Cerebellar cortex (tissue), 1 donor: ENCODE data around the gene MED23.
"Not testable (repeated sequence)": the region's sequence is repeated elsewhere in the genome, so short reads cannot be mapped to it uniquely, and the experiment has no call there.

Source experiments
- DNase-seq: peaks from one replicate; pipeline ENCODE4 v3.0.0-alpha.2; 2015; ENCODE audit warnings: low spot score

MED23 gene

DNA sequence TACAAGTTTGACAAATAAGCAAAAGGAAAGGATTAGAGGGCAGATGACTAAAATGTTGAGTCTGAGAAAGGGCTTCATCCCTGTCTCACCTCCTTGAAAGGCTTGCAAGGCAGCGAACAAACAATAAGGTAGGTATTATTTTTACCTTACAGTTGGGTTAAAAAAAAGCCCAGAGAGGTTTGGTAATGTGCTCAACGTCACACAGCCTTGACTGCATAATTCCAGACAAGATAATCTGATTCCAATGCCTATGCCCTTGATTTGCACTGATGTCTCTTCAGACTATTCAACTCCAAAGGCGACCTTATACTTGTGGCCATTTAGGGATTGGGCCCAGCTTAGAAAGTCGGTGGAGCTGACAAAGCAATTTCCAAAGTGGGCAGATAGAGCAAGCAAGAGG lies 53.4 kb downstream of the MED23 start:
- DNase-seq: no peak

GRCh38 chr6:131574133-131574532 lies 53.9 kb downstream of the MED23 start:
- DNase-seq: no peak

GRCh38 chr6:131572686-131573415 lies 55.2 kb downstream of the MED23 start, which contains the start of gene ARG1:
Gene ARG1, plus strand, starts transcription at chr6:131573226. Its CDS starts 57 bp downstream, at chr6:131573283.
- no peak for DNase-seq

GRCh38 chr6:131568726-131569125 lies 59.3 kb downstream of the MED23 start:
- DNase-seq: no peak

- no peak for DNase-seq
These were observed 63.0 kb downstream of the MED23 start for GRCh38 chr6:131565056-131565455.

- no peak for DNase-seq
These were observed 65.9 kb downstream of the MED23 start for GRCh38 chr6:131561925-131562707.

DNA sequence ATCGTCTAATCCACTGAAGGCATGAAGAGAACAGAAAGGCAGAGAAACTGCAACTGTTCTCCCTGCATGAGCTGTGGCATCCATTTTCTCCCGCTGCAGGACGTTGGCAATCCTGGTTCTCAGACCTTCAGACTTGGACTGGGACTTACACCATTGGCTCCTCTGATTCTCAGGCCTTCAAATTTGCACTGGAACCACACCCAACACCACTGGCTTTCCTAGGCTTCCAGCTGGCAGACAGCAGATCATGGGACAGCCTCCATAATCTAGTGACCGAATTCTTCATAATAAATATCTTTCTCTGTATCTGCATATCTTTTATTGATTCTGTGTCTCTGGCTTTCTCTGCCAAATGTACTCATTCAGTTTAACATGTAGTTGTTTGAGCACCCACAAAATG lies 69.1 kb downstream of the MED23 start:
- DNase-seq: no peak

- DNase-seq: no peak
These were observed 72.0 kb downstream of the MED23 start for GRCh38 chr6:131555992-131556391.

DNA sequence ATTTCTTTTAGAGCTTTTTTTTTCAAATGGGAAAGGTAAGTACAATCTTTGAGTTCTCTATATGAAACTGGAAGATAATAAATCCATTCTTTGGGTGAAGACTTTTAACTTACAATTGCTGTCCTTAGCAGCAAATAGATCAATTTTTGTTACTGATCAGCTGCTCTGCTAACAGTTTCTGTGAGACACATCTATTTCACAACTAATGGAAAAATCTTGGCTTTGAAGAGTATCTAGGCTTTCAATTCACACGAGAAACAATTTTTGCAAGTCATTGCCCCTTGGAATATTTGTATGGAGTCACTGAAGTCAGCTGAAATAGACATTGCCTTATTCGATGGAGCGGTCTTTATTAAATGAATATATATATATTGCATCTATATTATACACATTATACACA lies 75.5 kb downstream of the MED23 start:
- DNase-seq: no peak

GRCh38 chr6:131551902-131552301 lies 76.1 kb downstream of the MED23 start:
- DNase-seq: no peak

DNA sequence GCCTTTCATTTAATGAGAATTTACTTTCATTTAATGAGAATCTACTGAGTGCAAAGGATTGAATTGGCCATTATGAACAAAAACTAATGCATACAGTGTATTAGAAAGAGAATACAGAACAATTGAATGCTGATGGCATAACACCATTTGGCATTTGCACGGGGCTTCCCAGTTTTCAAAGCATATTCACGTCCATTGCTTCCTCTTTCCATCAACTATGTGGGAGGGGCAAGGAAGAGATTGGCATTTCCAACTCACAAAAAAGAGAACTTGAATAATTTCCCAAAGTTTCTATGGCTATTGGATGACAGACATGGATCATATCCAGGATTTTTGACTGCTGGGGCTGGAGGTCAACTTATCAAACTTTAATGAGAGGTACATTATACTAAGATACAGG lies 78.2 kb downstream of the MED23 start:
- DNase-seq: no peak

DNA sequence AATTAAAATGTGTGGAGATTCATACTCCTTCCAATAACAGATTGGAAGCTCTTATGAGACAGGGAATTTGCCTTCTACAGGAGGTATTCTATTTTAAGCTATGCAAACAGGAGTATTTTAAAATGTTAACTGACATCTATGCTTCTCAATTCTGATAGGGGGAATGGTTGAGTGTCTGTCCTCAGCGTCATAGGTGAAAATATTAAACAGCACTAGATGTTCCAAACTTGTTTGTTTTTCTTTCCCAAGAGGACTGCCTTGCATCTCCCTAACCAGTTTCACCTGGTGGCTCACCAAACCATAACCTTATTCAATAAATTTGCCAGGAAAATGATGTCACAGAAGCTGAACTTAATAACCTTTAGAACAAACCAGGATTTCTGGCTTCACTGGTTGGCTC lies 79.6 kb downstream of the MED23 start:
- DNase-seq: no peak

DNA sequence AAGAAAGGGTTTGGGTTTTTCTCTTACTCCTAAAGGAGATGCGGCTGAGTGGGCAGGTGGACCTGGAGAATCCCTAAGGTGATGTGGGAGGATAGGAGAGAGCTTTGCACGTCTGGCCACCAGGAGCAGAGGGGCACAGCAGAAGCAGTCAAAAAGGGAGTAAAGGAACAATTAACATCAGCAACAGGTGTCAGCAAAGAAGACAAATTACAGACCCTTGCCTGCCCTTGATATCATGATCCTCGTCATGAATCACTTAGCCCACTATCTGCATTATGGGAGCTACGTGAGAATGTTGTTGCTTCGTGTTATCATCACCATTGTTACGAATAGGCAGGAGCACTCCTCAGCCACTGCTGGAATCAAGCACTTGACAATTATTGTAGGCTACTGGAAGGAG lies 80.6 kb downstream of the MED23 start:
- DNase-seq: no peak

- DNase-seq: no peak
These were observed 82.7 kb downstream of the MED23 start for GRCh38 chr6:131545317-131545716.

GRCh38 chr6:131538615-131539014 lies 89.4 kb downstream of the MED23 start:
- not testable (repeated sequence) for DNase-seq

DNA sequence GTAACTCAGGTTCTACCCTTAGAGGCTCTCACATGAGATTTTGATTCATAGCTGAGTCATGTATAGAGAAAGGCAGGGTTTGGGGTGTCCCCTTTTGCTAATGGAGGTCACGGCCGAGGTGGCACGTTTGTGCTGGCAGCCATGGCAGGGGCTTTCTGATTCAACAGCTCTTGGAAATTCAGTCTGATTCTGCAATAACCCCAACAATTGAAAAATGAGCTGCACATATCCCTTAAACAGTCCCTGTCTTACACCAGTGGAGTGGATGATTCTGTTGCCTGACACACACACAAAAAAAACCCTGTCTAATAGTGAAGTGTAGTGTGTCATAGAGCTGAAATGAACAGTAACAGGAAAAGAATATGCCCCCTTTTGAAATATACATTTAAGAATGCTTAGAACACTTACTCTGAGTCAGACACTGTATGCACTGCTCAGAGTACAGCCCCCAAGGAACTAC lies 95.4 kb downstream of the MED23 start:
- no peak for DNase-seq

- not testable (repeated sequence) for DNase-seq
These were observed 96.4 kb downstream of the MED23 start for GRCh38 chr6:131531681-131532080.

DNA sequence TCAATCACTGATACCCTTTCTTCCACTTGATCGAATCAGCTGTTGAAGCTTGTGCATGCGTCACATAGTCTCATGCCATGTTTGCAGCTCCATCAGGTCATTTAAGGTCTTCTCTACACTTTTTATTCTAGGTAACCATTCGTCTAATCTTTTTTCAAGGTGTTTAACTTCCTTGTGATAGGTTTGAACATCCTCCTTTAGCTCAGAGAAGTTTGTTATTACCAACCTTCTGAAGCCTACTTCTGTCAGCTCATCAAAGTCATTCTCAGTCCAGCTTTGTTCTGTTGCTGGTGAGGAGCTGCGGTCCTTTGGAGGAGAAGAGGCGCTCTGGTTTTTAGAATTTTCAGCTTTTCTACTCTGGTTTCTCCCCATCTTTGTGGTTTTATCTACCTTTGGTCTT lies 97.1 kb downstream of the MED23 start:
- DNase-seq: not testable (repeated sequence)

DNA sequence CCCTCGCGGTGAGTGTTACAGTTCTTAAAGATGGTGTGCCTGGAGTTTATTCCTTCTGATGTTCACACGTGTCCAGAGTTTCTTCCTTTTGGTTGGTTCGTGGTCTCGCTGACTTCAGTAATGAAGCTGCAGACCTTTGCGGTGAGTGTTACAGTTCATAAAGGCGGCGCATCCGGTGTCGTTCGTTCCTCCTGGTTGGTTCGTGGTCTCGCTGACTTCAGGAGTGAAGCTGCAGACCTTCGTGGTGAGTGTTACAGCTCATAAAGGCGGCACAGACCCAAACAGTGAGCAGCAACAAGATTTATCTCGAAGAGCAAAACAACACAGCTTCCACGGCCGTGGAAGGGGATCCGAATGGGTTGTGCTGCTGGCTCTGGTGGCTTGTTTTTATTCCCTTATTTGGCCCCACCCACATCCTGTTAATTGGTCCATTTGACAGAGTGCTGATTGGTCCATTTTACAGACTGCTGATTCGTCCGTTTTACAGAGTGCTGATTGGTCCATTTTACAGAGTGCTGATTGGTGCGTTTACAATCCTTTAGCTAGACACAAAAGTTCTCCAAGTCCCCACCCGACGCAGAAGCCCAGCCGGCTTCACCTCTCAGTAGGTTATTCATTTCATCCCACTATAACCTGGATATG lies 103.2 kb downstream of the MED23 start:
- no peak for DNase-seq

- DNase-seq: no peak
These were observed 103.9 kb downstream of the MED23 start for GRCh38 chr6:131523988-131524673.
